ENCODE measurements around the gene VPS33B.

Gene VPS33B

DNA sequence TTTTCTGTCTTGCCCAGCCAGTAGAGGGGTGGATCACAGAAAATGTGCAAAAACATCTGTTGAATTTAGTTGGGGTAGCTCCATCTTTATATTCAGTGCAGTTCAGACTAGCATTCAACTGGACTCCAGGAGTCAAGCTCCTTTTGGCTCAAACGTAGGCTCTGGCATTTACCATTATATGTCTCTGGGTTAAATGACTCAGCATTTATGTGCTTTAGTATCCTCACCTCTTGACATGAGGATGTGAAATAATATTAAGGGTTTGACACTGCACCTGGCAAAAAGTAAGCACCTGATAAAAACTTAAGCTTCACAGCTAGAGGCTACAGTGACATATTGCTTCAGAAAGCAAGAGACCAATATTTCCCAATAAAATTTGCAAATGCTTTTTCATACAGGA lies 42.8 kb downstream of the VPS33B start:
- TF ChIP-seq FOXA1 (IDR thresholded peaks at IDR 0.05) (no peak), BHLHE40 (IDR thresholded peaks at IDR 0.05; ENCODE audit: borderline replicate concordance) (no peak), CTBP1 (IDR thresholded peaks at IDR 0.05; ENCODE audit: borderline replicate concordance) (no peak), HDGF (IDR thresholded peaks at IDR 0.05; ENCODE audit: borderline replicate concordance) (no peak), FOXM1 (IDR thresholded peaks at IDR 0.05; ENCODE audit: borderline replicate concordance) (no peak), SP1 (IDR thresholded peaks at IDR 0.05) (no peak), FOXK2 (IDR thresholded peaks at IDR 0.05) (no peak), ARNT (IDR thresholded peaks at IDR 0.05) (no peak), ZNF384 (IDR thresholded peaks at IDR 0.05) (no peak), ELF4 (IDR thresholded peaks at IDR 0.05) (no peak), TARDBP (IDR thresholded peaks at IDR 0.05) (no peak), L3MBTL2 (conservative IDR thresholded peaks at IDR 0.05) (no peak), NFRKB (IDR thresholded peaks at IDR 0.05) (no peak), SUZ12 (IDR thresholded peaks at IDR 0.05) (no peak), LEF1 (IDR thresholded peaks at IDR 0.05; ENCODE audit: borderline replicate concordance) (no peak)
- TF ChIP-seq, protein P1, sequence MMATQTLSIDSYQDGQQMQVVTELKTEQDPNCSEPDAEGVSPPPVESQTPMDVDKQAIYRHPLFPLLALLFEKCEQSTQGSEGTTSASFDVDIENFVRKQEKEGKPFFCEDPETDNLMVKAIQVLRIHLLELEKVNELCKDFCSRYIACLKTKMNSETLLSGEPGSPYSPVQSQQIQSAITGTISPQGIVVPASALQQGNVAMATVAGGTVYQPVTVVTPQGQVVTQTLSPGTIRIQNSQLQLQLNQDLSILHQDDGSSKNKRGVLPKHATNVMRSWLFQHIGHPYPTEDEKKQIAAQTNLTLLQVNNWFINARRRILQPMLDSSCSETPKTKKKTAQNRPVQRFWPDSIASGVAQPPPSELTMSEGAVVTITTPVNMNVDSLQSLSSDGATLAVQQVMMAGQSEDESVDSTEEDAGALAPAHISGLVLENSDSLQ (IDR thresholded peaks at IDR 0.05), result no peak
- ChIA-PET CTCF (no interaction called here), POLR2A (interaction anchor here (1.1 kb wide), 1 partner anchor 28 kb away, joined by 3 read pairs; no protein-coding TSS in a partner anchor)
- no peak for DNase-seq (ENCODE audit: extremely low spot score)

DNA sequence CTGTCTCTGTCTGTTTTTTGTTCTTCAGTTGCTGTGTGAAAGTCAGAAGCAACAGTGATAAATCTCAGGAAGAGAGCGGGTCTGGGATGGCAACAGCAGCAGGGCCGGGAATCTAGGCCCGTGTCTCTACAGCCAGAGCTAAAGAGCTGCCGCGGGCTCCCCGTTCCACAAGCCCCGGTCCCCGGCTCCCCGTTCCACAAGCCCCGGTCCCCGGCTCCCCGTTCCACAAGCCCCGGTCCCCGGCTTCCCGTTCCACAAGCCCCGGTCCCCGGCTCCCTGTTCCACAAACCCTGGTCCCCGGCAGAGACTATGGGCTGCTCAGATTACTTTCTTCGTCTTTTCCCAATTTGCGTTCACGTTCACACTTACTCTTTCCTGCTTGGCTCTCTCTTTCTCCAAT lies 48.2 kb downstream of the VPS33B start:
- no peak for DNase-seq (ENCODE audit: extremely low spot score)
- ChIA-PET CTCF (no interaction called here), POLR2A (no interaction called here)
- no peak for TF ChIP-seq TARDBP (IDR thresholded peaks at IDR 0.05)
- no peak for TF ChIP-seq L3MBTL2 (conservative IDR thresholded peaks at IDR 0.05)
- TF ChIP-seq, protein P1 (IDR thresholded peaks at IDR 0.05), result no peak
- no peak for TF ChIP-seq FOXM1 (IDR thresholded peaks at IDR 0.05; ENCODE audit: borderline replicate concordance)
- TF ChIP-seq CTBP1 (IDR thresholded peaks at IDR 0.05; ENCODE audit: borderline replicate concordance), result no peak

DNA sequence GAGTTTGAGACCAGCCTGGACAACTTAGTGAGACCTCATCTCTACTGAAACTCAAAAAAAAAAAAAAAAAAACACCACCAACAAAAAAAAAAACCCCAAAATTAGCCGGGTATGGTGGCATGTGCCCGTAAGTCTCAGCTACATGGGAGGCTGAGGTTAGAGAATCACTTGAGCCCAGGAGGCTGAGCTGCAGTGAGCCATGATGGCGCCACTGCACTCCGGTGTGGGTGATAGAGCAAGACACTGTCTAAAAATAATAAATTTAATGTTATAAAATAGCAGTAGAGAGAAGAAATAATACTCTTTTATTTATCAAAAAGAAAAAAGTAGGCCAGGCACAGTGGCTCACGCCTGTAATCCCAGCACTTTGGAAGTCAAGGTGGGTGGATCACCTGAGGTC lies 50.3 kb downstream of the VPS33B start:
- no peak for DNase-seq (ENCODE audit: extremely low spot score)
- POLR2A ChIA-PET, result interaction anchor here (0.8 kb wide), 1 partner anchor 18 kb away, joined by 3 read pairs; the partner anchor contains the start of gene RCCD1
- TF ChIP-seq FOXK2 (IDR thresholded peaks at IDR 0.05) (no peak), BHLHE40 (IDR thresholded peaks at IDR 0.05; ENCODE audit: borderline replicate concordance) (no peak), ELF4 (IDR thresholded peaks at IDR 0.05) (no peak), NFRKB (IDR thresholded peaks at IDR 0.05) (no peak), SUZ12 (IDR thresholded peaks at IDR 0.05) (no peak), ZNF384 (IDR thresholded peaks at IDR 0.05) (no peak), ARNT (IDR thresholded peaks at IDR 0.05) (no peak), FOXM1 (IDR thresholded peaks at IDR 0.05; ENCODE audit: borderline replicate concordance) (no peak), TARDBP (IDR thresholded peaks at IDR 0.05) (no peak), HDGF (IDR thresholded peaks at IDR 0.05; ENCODE audit: borderline replicate concordance) (no peak), L3MBTL2 (conservative IDR thresholded peaks at IDR 0.05) (no peak), SP1 (IDR thresholded peaks at IDR 0.05) (no peak), FOXA1 (IDR thresholded peaks at IDR 0.05) (no peak), LEF1 (IDR thresholded peaks at IDR 0.05; ENCODE audit: borderline replicate concordance) (no peak), CTBP1 (IDR thresholded peaks at IDR 0.05; ENCODE audit: borderline replicate concordance) (no peak)
- TF ChIP-seq, protein P1 (IDR thresholded peaks at IDR 0.05), result no peak
- CTCF ChIA-PET, result interaction anchor here (0.8 kb wide), 1 partner anchor 78 kb away, joined by 6 read pairs; no protein-coding TSS in a partner anchor

DNA sequence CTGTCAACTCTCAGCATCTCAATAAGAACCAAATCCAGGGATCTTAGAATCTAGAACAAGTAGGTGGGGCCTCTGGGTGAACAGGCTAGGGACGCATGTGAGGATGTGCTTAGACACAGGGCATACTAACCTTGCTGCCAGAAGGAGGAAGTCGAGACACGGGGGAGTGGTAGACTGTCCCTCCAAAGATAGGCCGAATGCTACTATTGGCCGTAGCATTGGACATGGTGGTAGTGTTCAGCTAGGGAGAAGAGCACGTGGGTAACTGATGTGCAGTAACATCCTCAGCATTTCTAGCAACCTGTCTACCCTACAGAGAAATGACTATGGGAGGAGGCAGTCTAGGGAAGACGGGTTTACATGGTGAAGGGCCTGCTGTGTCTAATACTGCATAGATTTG lies 52.1 kb downstream of the VPS33B start:
- ChIA-PET POLR2A (no interaction called here), CTCF (interaction anchor here (0.6 to 1.3 kb wide), 2 partner anchors 30 to 277 kb away, joined by 3 to 4 read pairs; no protein-coding TSS in a partner anchor)

DNA sequence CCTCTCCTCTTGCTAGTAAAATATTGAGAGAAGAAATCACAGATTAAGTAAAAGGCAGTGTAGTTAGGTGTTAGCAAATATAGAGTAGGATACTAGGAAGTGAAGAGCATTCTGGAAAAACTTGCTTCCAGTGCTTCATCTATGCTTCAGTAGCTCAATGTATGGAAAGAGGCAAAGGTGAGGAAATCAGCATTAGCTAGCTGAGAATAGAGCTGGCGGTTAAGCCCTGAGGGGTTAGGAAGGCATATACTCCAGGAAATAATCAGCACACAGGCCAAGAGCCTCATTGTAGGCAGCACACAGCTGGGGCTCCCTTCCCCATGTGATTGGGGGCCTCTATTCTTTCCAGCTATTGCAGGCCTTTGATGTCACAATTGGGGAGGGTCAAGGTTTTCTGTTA lies 54.0 kb downstream of the VPS33B start:
- ChIA-PET POLR2A (interaction anchor here (0.6 to 0.9 kb wide), 2 partner anchors 36 to 49 kb away, joined by 4 read pairs; partner anchors contain the start of gene HDDC3), CTCF (no interaction called here)
- no peak for DNase-seq (ENCODE audit: extremely low spot score)
- TF ChIP-seq, protein P1 (IDR thresholded peaks at IDR 0.05), result no peak
- TF ChIP-seq NFRKB (IDR thresholded peaks at IDR 0.05) (no peak), ARNT (IDR thresholded peaks at IDR 0.05) (no peak), FOXA1 (IDR thresholded peaks at IDR 0.05) (no peak), FOXK2 (IDR thresholded peaks at IDR 0.05) (no peak), LEF1 (IDR thresholded peaks at IDR 0.05; ENCODE audit: borderline replicate concordance) (no peak), TARDBP (IDR thresholded peaks at IDR 0.05) (no peak), ELF4 (IDR thresholded peaks at IDR 0.05) (no peak), SUZ12 (IDR thresholded peaks at IDR 0.05) (no peak), BHLHE40 (IDR thresholded peaks at IDR 0.05; ENCODE audit: borderline replicate concordance) (no peak), FOXM1 (IDR thresholded peaks at IDR 0.05; ENCODE audit: borderline replicate concordance) (no peak), HDGF (IDR thresholded peaks at IDR 0.05; ENCODE audit: borderline replicate concordance) (no peak), ZNF384 (IDR thresholded peaks at IDR 0.05) (no peak), SP1 (IDR thresholded peaks at IDR 0.05) (no peak), L3MBTL2 (conservative IDR thresholded peaks at IDR 0.05) (no peak)

More for the DNA sequence above, 52.1 kb downstream of the VPS33B start:
- DNase-seq (ENCODE audit: extremely low spot score), result no peak
- TF ChIP-seq HDGF (IDR thresholded peaks at IDR 0.05; ENCODE audit: borderline replicate concordance), result no peak

DNA sequence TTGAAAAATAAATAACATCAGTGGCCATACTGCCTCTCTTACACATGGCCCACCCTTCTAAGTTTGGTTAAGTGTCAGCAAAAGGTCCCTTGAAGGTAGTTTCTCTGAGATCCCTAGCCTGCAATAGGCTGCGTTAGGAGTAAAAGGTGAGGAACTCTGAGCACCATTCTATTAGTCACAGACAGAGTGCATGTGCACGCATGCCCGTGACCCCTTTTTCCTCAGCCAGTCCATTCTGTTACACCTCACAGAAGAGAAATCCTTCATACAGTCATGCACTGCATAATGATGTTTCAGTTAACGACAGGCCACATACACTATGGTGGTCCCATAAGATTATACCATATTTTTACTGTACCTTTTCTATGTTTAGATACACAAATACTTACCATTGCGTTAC lies 55.2 kb downstream of the VPS33B start:
- POLR2A ChIA-PET, result interaction anchor here (0.7 kb wide), 1 partner anchor 260 kb away, joined by 3 read pairs; no protein-coding TSS in a partner anchor
- CTCF ChIA-PET, result interaction anchor here (1.2 to 1.6 kb wide), 2 partner anchors 10 to 66 kb away, joined by 3 to 12 read pairs; no protein-coding TSS in a partner anchor
- TF ChIP-seq L3MBTL2 (conservative IDR thresholded peaks at IDR 0.05) (no peak), TARDBP (IDR thresholded peaks at IDR 0.05) (no peak), HDGF (IDR thresholded peaks at IDR 0.05; ENCODE audit: borderline replicate concordance) (no peak)
- DNase-seq (ENCODE audit: extremely low spot score), result no peak
